GM12878 (cell line): ENCODE results near the gene FNDC3B. TPM values are rescaled to one million over a fixed set of nuclear protein-coding genes. Genes with fewer than 3 reads are reported as not detected.

Experiments used
- BACH1 ChIP-seq: fragments of 450-650 bp; IDR thresholded peaks from 2 replicates; pipeline ENCODE4 v1.6.1; 2017; ENCODE audit warnings: mild to moderate bottlenecking, borderline replicate concordance
- BCL11A ChIP-seq: IDR thresholded peaks from 2 replicates; pipeline ENCODE4 v1.6.1; 2011; ENCODE audit warnings: low read depth, low read length
- BHLHE40 ChIP-seq, 2 experiments: fragments of 450-650 bp in 1 of 2; IDR thresholded peaks; 2 replicates each; pipeline ENCODE4 v1.6.1; 2011 to 2017; ENCODE audit warnings: low read depth in 2 of 2, borderline replicate concordance in 1 of 2, improper control_type of control experiment in 1 of 2, low read length in 1 of 2, mild to moderate bottlenecking in 1 of 2
- BMI1 ChIP-seq: fragments of 450-650 bp; IDR thresholded peaks from 2 replicates; pipeline ENCODE4 v1.6.1; 2016; ENCODE audit warnings: mild to moderate bottlenecking, moderate library complexity, borderline replicate concordance
- EED ChIP-seq: sonication (generic); IDR thresholded peaks from 2 replicates; pipeline ENCODE4 v1.6.1; 2016; ENCODE audit warnings: antibody characterized with exemption, low read depth
- HCFC1 ChIP-seq: fragments of 150-350 bp; IDR thresholded peaks from 2 replicates; pipeline ENCODE4 v1.6.1; 2014; ENCODE audit warnings: low read length
- IKZF2 ChIP-seq, 2 experiments: fragments of 450-650 bp; IDR thresholded peaks; 2 replicates each; pipeline ENCODE4 v1.6.1; 2017; ENCODE audit warnings: mild to moderate bottlenecking in 2 of 2, moderate library complexity in 2 of 2
- JUND ChIP-seq: IDR thresholded peaks from 2 replicates; pipeline ENCODE4 v1.6.1; 2012; ENCODE audit warnings: low read depth, mild to moderate bottlenecking, low read length, improper control_type of control experiment, moderate library complexity
- MEF2B ChIP-seq: fragments of 450-650 bp; IDR thresholded peaks from 2 replicates; pipeline ENCODE4 v1.6.1; 2018; ENCODE audit warnings: mild to moderate bottlenecking, moderate library complexity; ENCODE audit not compliant: partially characterized antibody, poor library complexity, severe bottlenecking
- MLLT1 ChIP-seq: fragments of 450-650 bp; IDR thresholded peaks from 2 replicates; pipeline ENCODE4 v1.6.1; 2016; ENCODE audit warnings: mild to moderate bottlenecking
- NBN ChIP-seq: fragments of 450-650 bp; IDR thresholded peaks from 2 replicates; pipeline ENCODE4 v1.6.1; 2016
- NFXL1 ChIP-seq: fragments of 450-650 bp; IDR thresholded peaks from 2 replicates; pipeline ENCODE4 v1.6.1; 2017; ENCODE audit warnings: antibody characterized with exemption, mild to moderate bottlenecking, borderline replicate concordance
- NR2F1 ChIP-seq: fragments of 450-650 bp; conservative IDR thresholded peaks from 2 replicates; pipeline ENCODE4 v1.6.1; 2017; ENCODE audit warnings: mild to moderate bottlenecking
- PKNOX1 ChIP-seq: fragments of 450-650 bp; IDR thresholded peaks from 2 replicates; pipeline ENCODE4 v1.6.1; 2016; ENCODE audit warnings: mild to moderate bottlenecking
- POU2F2 ChIP-seq: IDR thresholded peaks from 3 replicates; pipeline ENCODE4 v1.6.1; 2011; ENCODE audit warnings: low read depth, mild to moderate bottlenecking, low read length, borderline replicate concordance
- RUNX3 ChIP-seq: IDR thresholded peaks from 2 replicates; pipeline ENCODE4 v1.6.1; 2012; ENCODE audit warnings: low read length, inconsistent platforms
- SP1 ChIP-seq: IDR thresholded peaks from one replicate; pipeline ENCODE4 v1.6.1; 2011; ENCODE audit warnings: low read depth, low read length
- SPI1 ChIP-seq: IDR thresholded peaks from 2 replicates; pipeline ENCODE4 v1.6.1; 2011; ENCODE audit warnings: low read depth, mild to moderate bottlenecking, low read length, moderate library complexity, borderline replicate concordance; ENCODE audit not compliant: insufficient read depth
- TCF3 ChIP-seq: IDR thresholded peaks from 2 replicates; pipeline ENCODE4 v1.6.1; 2012; ENCODE audit warnings: low read depth, mild to moderate bottlenecking, low read length, borderline replicate concordance; ENCODE audit not compliant: insufficient read depth
- polyA plus RNA-seq, 11 experiments: library from polyadenylated mRNA; depleted of rRNA in 4 of 11; unstranded in 6 of 11; stranded (reverse) in 5 of 11; fragments of >200 nt; fragmentation: Nextera tagmentation in 4 of 11; fragmentation: Illumina TruSeq in 1 of 11; extraction: Ambion mirVana in 4 of 11; extraction: Trizol in 1 of 11; gene quantifications; 1 replicate in 1 of 11; 2 replicates in 10 of 11; pipeline versions ENCODE4 v1.2.1 to v1.2.3, GENCODE V29; 2011 to 2016; ENCODE audit warnings: inconsistent platforms in 2 of 11, missing spikeins in 2 of 11, low read depth in 1 of 11
- total RNA-seq, 4 experiments: library from RNA; depleted of rRNA in 3 of 4; stranded (reverse); fragments of >200 nt in 3 of 4; fragmentation: Illumina TruSeq in 1 of 4; extraction: Trizol in 1 of 4; gene quantifications; 2 replicates each; pipeline versions ENCODE4 v1.2.1 to v1.2.3, GENCODE V29; 2013 to 2021

The FNDC3B gene
- total and polyA plus RNA-seq, 10 of the 15 experiments (the other 5 are each of a cell fraction or from before 2014, with no cell fraction given): 7.9 to 35.0 (median 18.5) TPM

GRCh38 chr3:172317984-172318383, 278.6 kb downstream of the FNDC3B start (continued):
- TF ChIP-seq NBN (no peak), TCF3 (0 out of 2 replicates have a peak, but pooled peaks have one; percentile 55), RUNX3 (peak; percentile 53), NR2F1 (peak; percentile 95), IKZF2 (IDR thresholded peaks at IDR 0.05) (peak; percentile 94 to 95), NFXL1 (no peak), BCL11A (peak; percentile 88), BACH1 (peak; percentile 56; the same call in 1 of the 2 replicates), MEF2B (peak; percentile 95), POU2F2 (peak; percentile 29; the same call in 1 of the 3 replicates), JUND (peak; percentile 23; the same call in 1 of the 2 replicates), SP1 (peak; percentile 20), EED (0 out of 2 replicates have a peak, but pooled peaks have one; percentile 37), HCFC1 (no peak), BHLHE40 (IDR thresholded peaks at IDR 0.05; ENCODE audit: borderline replicate concordance in 1 of 2, low read depth in 2 of 2, low read length in 1 of 2) (peak in 1 of 2 experiments; percentile 8; a peak in 1 of 4 replicates), BMI1 (peak; percentile 66), PKNOX1 (no peak), SPI1 (peak; percentile 22; the same call in 1 of the 2 replicates), MLLT1 (no peak)
